GM19043 (cell line): ENCODE results near the gene ATP2C2.

Experiments
- ATAC-seq: cut with Tn5 transposase; IDR thresholded peaks from one replicate; pipeline ENCODE4 v1.9.1; 2021; ENCODE audit warnings: low read depth; ENCODE audit not compliant: unreplicated experiment

The ATP2C2 gene

GRCh38 chr16:84507011-84507982 lies 139.0 kb downstream of the ATP2C2 start:
- no peak for ATAC-seq

GRCh38 chr16:84508502-84508901 lies 140.2 kb downstream of the ATP2C2 start:
- no peak for ATAC-seq

GRCh38 chr16:84509032-84509950 lies 141.0 kb downstream of the ATP2C2 start:
- ATAC-seq = no peak

GRCh38 chr16:84511180-84511800 lies 143.0 kb downstream of the ATP2C2 start:
- no peak for ATAC-seq

GRCh38 chr16:84511831-84512230 lies 143.5 kb downstream of the ATP2C2 start:
- no peak for ATAC-seq

- ATAC-seq = no peak
Observed at GRCh38 chr16:84513123-84513522, 144.8 kb downstream of the ATP2C2 start.

- ATAC-seq = no peak
Observed at GRCh38 chr16:84513666-84514065, 145.3 kb downstream of the ATP2C2 start.
